Stimulated activated naive CD4-positive, alpha-beta T cell treated with Interleukin-2 at 50 U/mL for 16 hours (primary cell): ENCODE data around the gene ZNF28.
"Not testable (repeated sequence)": the region's sequence is repeated elsewhere in the genome, so short reads cannot be mapped to it uniquely, and the experiment has no call there.

Source experiments
- DNase-seq: peaks from one replicate; lab custom pipeline; 2025; lab: John Stamatoyannopoulos, UW

Gene ZNF28

DNA sequence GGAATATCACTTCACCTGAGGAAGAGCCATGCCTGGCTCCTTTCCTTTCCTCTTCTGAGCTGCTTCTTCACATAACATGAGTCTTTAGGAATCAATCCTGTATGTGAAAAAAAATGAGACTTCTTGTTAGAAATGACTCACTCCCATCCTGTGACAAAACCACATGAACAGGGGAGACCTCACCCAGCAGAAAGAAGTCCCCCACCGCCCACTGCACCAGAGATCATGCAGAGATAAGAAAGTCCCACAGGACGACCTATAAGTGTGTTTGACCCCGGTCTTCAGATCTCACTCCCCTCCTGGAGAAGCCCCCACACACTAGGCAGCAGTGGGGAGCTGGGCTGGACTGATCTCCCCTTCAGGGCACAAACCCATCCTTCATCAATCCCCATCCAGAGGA, 42.6 kb downstream of the ZNF28 start:
- peak; percentile 46 for DNase-seq

DNA sequence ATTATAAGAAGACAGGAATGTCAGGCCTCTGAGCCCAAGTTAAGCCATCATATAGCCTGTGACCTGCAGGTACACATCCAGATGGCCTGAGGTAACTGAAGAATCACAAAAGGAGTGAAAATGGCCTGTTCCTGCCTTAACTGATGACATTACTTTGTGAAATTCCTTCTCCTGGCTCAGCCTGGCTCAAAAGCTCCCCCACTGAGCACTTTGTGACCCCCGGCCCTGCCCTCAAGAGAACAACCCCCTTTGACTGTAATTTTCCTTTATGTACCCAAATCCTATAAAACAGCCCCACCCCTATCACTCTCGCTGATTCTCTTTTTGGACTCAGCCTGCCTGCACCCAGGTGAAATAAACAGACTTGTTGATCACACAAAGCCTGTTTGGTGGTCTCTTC, 65.0 kb downstream of the ZNF28 start:
- not testable (repeated sequence) for DNase-seq

DNA sequence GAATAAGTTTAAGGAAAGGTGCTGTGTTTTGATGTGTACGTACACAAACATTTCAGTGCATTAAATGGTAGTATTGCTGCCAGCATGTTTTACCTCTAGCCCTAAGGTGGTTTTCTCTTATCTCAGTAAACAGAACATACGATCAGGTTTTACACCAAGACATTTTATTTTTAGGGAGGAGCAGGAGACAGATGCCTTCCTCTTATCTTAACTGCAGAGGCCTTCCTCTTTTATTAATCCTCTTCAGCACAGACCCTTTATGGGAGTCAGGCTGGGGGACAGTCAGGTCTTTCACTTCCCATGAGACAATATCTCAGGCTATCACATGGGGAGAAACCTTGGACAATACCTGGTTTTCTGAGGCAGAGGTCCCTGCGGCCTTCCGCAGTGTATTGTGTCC, 71.7 kb downstream of the ZNF28 start:
- no peak for DNase-seq

DNA sequence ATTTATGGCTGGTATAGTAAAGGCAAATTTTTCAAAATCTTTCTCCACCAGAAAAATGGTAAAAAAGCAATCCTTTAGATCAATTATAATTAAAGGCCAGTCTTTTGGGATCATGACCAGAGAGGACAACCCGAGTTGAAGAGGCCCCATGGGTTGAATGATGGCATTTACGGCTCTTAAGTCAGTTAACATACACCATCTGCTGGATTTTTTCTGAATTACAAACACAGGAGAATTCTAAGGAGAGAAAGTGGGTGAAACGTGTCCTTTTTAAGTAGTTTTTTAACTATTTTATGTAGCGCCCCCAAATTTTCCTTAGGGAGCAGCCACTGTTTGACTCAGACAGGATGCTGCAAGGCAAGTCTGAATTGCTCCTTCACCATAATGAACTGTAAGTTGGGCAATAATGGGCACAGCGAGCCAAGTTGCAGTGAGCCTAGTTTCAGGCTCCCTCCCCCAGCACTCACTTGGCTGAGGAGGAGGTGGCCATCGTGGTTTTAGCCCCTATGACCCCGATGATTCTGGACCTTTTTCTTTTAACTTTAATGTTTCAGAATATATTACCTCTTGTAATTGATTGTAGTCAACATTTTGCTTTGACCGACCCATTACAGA, 73.0 kb downstream of the ZNF28 start:
- no peak for DNase-seq
